Measurements from ENCODE around the gene MMP14. TPM values are rescaled to one million over a fixed set of nuclear protein-coding genes. Genes with fewer than 3 reads are reported as not detected.
"Not testable (repeated sequence)": the region's sequence is repeated elsewhere in the genome, so short reads cannot be mapped to it uniquely, and the experiment has no call there.

MMP14 gene
- total and polyA plus RNA-seq, 2 experiments from 2014 or later, result 21.4 to 160 TPM

DNA sequence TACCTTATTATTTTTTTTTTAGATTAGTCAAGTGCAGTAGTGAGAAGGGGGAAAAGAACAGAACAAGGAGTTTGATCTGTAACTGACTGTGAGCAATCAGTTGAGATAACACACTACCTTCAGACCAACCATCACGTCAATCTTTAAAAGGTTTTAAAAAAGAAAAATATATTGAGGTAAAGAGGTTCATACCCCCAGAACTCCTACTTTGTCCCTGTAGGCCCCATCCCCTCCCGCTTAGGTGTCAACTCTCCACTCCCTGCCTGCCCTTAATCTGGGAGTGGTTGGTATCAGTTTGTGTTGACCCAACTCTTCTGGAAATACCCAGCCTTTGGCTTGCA is 16.2 kb downstream of the MMP14 start:
- no peaks in the 10 kb centered on the region for H3K36me3 ChIP-seq (replicated peaks; ENCODE audit: insufficient read depth, low read depth)
- H3K27me3 ChIP-seq, result no peaks in the 10 kb centered on the region
- no peaks in the 10 kb centered on the region for H4K20me1 ChIP-seq (ENCODE audit: insufficient read depth, poor library complexity, severe bottlenecking)
- H3K4me3 ChIP-seq, result no peak overlapping the region
- no peak overlapping the region for H2AFZ ChIP-seq
- no peak overlapping the region for H3K4me2 ChIP-seq
- no peaks in the 10 kb centered on the region for H3K9me3 ChIP-seq (ENCODE audit: low read depth)
- H3K79me2 ChIP-seq, result no peaks in the 10 kb centered on the region
- no peak for DNase-seq (ENCODE audit: low spot score)
- peaks cover 33% of the 10 kb centered on the region for H3K4me1 ChIP-seq (ENCODE audit: insufficient read depth)
- TF ChIP-seq EZH2 (IDR thresholded peaks at IDR 0.05; ENCODE audit: borderline replicate concordance) (no peak), EZH2phosphoT487 (IDR thresholded peaks at IDR 0.05; ENCODE audit: low read depth, severe bottlenecking, unreplicated experiment) (no peak)
- TF ChIP-seq, protein P1, sequence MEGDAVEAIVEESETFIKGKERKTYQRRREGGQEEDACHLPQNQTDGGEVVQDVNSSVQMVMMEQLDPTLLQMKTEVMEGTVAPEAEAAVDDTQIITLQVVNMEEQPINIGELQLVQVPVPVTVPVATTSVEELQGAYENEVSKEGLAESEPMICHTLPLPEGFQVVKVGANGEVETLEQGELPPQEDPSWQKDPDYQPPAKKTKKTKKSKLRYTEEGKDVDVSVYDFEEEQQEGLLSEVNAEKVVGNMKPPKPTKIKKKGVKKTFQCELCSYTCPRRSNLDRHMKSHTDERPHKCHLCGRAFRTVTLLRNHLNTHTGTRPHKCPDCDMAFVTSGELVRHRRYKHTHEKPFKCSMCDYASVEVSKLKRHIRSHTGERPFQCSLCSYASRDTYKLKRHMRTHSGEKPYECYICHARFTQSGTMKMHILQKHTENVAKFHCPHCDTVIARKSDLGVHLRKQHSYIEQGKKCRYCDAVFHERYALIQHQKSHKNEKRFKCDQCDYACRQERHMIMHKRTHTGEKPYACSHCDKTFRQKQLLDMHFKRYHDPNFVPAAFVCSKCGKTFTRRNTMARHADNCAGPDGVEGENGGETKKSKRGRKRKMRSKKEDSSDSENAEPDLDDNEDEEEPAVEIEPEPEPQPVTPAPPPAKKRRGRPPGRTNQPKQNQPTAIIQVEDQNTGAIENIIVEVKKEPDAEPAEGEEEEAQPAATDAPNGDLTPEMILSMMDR (IDR thresholded peaks at IDR 0.05; ENCODE audit: poor library complexity), result no peak
- H3K27ac ChIP-seq, result peak overlapping the region; percentile 93
- H3K9me2 ChIP-seq (replicated peaks; ENCODE audit: insufficient read depth), result no peaks in the 10 kb centered on the region
- 75% methylated on average over 2 of the region's 2 CpGs for WGBS (ENCODE audit: low lambda C conversion rate, missing lambda C conversion rate)

DNA sequence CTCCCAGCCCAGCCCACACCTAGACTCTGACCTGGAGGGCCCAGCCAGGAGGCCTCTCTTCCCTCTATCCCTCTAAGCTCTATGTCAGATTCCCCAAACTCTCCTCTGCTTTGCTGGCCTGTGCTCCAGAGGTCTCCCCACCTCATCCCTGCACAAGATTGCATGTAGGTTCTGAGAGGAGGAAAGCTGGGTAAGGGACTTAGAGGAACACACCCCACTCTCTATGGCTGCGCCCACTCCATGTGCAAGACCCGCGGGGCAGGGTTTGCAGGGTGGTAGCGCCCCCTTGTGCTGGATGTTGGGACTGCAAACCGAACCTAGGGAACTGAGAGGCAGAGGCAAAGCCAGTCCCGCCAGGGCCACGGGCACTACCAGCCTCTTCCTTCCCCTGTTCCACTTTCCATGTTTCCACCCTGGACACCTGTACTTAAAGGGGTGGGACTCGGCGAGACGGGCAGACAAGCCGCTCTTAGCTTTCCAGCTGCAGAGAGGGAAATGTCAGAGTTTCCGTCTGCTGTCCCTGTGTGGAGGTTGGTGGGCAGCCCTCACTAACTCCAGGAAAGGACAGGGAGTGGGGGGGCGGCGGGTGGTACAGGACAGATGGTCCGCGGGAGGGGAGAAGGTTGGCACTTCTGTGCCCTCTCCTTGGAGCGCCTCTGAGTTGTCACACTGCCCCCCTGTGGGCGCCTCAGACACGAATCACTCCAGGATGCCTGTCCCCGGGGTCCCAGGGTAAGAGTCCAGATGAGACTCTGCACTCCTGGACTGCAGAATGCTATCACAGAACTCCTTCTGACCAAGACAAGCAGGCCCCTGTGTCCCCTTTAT is 16.8 kb downstream of the MMP14 start:
- TF ChIP-seq EZH2phosphoT487 (IDR thresholded peaks at IDR 0.05; ENCODE audit: low read depth, severe bottlenecking, unreplicated experiment), result no peak
- TF ChIP-seq, protein P1 (IDR thresholded peaks at IDR 0.05; ENCODE audit: poor library complexity), result peak; percentile 91
- no peak for TF ChIP-seq EZH2 (IDR thresholded peaks at IDR 0.05; ENCODE audit: borderline replicate concordance)
- H2AFZ ChIP-seq, result peak overlapping the region; percentile 88
- WGBS (ENCODE audit: low lambda C conversion rate, missing lambda C conversion rate), result 8% methylated on average over 19 of the region's 20 CpGs
- no peaks in the 10 kb centered on the region for H3K79me2 ChIP-seq
- no peaks in the 10 kb centered on the region for H3K9me2 ChIP-seq (replicated peaks; ENCODE audit: insufficient read depth)
- H3K9me3 ChIP-seq (ENCODE audit: low read depth), result no peaks in the 10 kb centered on the region
- H3K27ac ChIP-seq, result peak overlapping the region; percentile 93
- peak; percentile 93 for DNase-seq (ENCODE audit: low spot score)
- H3K4me2 ChIP-seq, result peak overlapping the region; percentile 90
- H3K4me3 ChIP-seq, result peak overlapping the region; percentile 41
- H4K20me1 ChIP-seq (ENCODE audit: insufficient read depth, poor library complexity, severe bottlenecking), result no peaks in the 10 kb centered on the region
- peaks cover 27% of the 10 kb centered on the region for H3K4me1 ChIP-seq (ENCODE audit: insufficient read depth)
- H3K27me3 ChIP-seq, result no peaks in the 10 kb centered on the region
- H3K36me3 ChIP-seq (replicated peaks; ENCODE audit: insufficient read depth, low read depth), result no peaks in the 10 kb centered on the region

DNA sequence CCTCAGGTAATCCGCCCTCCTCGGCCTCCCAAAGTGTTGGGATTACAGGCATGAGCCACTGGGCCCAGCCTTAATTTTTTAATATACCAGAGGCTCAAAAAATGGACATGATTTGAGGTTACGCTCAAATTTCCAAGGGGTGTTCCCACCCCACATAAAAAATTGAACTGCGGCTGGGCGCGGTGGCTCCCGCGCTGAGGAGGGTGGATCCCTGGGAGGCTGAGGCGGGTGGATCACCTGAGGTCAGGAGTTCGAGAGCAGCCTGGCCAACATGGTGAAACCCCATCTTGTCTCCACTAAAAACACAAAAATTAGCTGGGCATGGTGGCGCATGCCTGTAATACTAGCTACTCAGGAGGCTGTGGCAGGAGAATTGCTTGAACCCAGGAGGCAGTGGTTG is 17.9 kb downstream of the MMP14 start:
- not testable (repeated sequence) for H3K4me3 ChIP-seq; H3K27me3 ChIP-seq; H3K79me2 ChIP-seq; H3K36me3 ChIP-seq (replicated peaks; ENCODE audit: insufficient read depth, low read depth); H4K20me1 ChIP-seq (ENCODE audit: insufficient read depth, poor library complexity, severe bottlenecking); DNase-seq (ENCODE audit: low spot score); H3K27ac ChIP-seq; H3K4me2 ChIP-seq; H3K9me3 ChIP-seq (ENCODE audit: low read depth); H3K9me2 ChIP-seq (replicated peaks; ENCODE audit: insufficient read depth); H2AFZ ChIP-seq
- WGBS (ENCODE audit: low lambda C conversion rate, missing lambda C conversion rate), result 98% methylated on average over 11 of the region's 11 CpGs
- peaks cover 23% of the 10 kb centered on the region for H3K4me1 ChIP-seq (ENCODE audit: insufficient read depth)

DNA sequence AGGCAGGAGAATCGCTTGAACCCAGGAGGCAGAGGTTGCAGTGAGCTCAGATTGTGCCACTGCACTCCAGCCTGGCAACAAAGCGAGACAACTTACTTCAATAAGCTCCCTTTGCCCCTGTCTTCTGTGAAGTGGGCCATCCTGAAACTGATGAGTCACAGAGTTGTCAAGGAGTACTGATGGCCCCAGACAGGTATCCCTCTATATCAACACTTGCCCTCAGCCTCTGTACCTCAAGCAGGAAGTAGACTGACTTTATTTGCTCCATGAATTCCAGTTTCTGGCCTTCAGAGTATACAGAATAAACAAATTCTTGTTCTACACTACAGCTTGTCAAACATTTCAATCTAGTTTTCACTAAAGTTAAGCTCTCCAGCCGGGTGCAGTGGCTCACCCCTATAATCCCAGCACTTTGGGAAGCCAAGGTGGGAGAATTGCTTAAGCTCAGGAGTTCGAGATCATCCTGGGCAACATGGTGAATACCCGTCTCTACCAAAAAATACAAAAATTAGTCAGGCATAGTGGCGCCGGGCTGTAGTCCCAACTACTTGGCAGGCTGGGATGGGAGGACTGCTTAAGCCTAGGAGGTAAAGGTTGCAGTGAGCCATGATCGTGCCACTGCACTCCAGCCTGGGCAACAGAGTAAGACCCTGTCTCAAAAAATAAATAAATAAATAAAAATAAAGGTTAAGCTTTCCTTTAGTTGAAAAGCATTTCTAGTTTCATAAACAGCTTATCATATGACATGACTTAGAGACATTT is 18.8 kb downstream of the MMP14 start:
- Histone ChIP-seq H3K79me2 (no peaks in the 10 kb centered on the region), H2AFZ (no peak overlapping the region), H3K36me3 (replicated peaks; ENCODE audit: insufficient read depth, low read depth) (no peaks in the 10 kb centered on the region), H3K9me2 (replicated peaks; ENCODE audit: insufficient read depth) (no peaks in the 10 kb centered on the region), H4K20me1 (ENCODE audit: insufficient read depth, poor library complexity, severe bottlenecking) (no peaks in the 10 kb centered on the region), H3K9me3 (ENCODE audit: low read depth) (no peaks in the 10 kb centered on the region), H3K27ac (peak overlapping the region; percentile 72), H3K4me3 (no peak overlapping the region), H3K4me1 (ENCODE audit: insufficient read depth) (peaks cover 15% of the 10 kb centered on the region), H3K27me3 (no peaks in the 10 kb centered on the region), H3K4me2 (no peak overlapping the region)
- DNase-seq (ENCODE audit: low spot score), result peak; percentile 61
- 84% methylated on average over 8 of the region's 8 CpGs for WGBS (ENCODE audit: low lambda C conversion rate, missing lambda C conversion rate)
- TF ChIP-seq EZH2phosphoT487 (IDR thresholded peaks at IDR 0.05; ENCODE audit: low read depth, severe bottlenecking, unreplicated experiment), result no peak
- no peak for TF ChIP-seq EZH2 (IDR thresholded peaks at IDR 0.05; ENCODE audit: borderline replicate concordance)
- TF ChIP-seq, protein P1 (IDR thresholded peaks at IDR 0.05; ENCODE audit: poor library complexity), result no peak

Measured in hepatocyte (in vitro differentiated cells).